Loucy (cell line): ENCODE measurements around the gene ZNF783.

ENCODE experiments used
- H2AFZ ChIP-seq: fragments of 200-600 bp; sonication (generic); 2 replicates; pipeline ENCODE4 v1.6.0; 2016; ENCODE audit warnings: antibody characterized with exemption, mild to moderate bottlenecking, low read length, moderate library complexity
- H3F3A ChIP-seq: fragments of 200-600 bp; 2 replicates; pipeline ENCODE4 v1.6.0; 2016; ENCODE audit warnings: antibody characterized with exemption, low read depth, mild to moderate bottlenecking
- H3K27me3 ChIP-seq: fragments of 200-600 bp; sonication (generic); 2 replicates; pipeline ENCODE4 v1.6.1; 2014; ENCODE audit warnings: low read length, mild to moderate bottlenecking; ENCODE audit not compliant: insufficient read depth, poor library complexity, severe bottlenecking
- H3K36me3 ChIP-seq: fragments of 200-600 bp; sonication (generic); 2 replicates; pipeline ENCODE4 v1.6.1; 2016; ENCODE audit warnings: low read length; ENCODE audit not compliant: insufficient read depth
- H3K4me1 ChIP-seq: fragments of 200-600 bp; sonication (generic); 2 replicates; pipeline ENCODE4 v1.5.1; 2014; ENCODE audit warnings: low read length, mild to moderate bottlenecking; ENCODE audit not compliant: insufficient read depth, poor library complexity, severe bottlenecking
- H3K4me2 ChIP-seq: fragments of 200-600 bp; sonication (generic); 2 replicates; pipeline ENCODE4 v1.6.0; 2014; ENCODE audit warnings: antibody characterized with exemption, low read length, low read depth, mild to moderate bottlenecking; ENCODE audit not compliant: poor library complexity, severe bottlenecking
- H3K4me3 ChIP-seq: fragments of 200-600 bp; sonication (generic); 2 replicates; pipeline ENCODE4 v1.5.1; 2014; ENCODE audit warnings: low read length, mild to moderate bottlenecking, mixed read lengths; ENCODE audit not compliant: poor library complexity, severe bottlenecking
- H3K79me2 ChIP-seq: fragments of 200-600 bp; sonication (generic); 2 replicates; pipeline ENCODE4 v1.6.1; 2014; ENCODE audit warnings: low read length; ENCODE audit not compliant: insufficient read depth
- H3K9ac ChIP-seq: fragments of 200-600 bp; sonication (generic); 2 replicates; pipeline ENCODE4 v1.6.0; 2014; ENCODE audit warnings: mild to moderate bottlenecking, low read depth, low read length, moderate library complexity; ENCODE audit not compliant: poor library complexity, severe bottlenecking
- H3K9me2 ChIP-seq: fragments of 200-600 bp; sonication (generic); replicated peaks from 2 replicates; pipeline ENCODE4 v1.6.1; 2016; ENCODE audit warnings: low read depth, low read length, mixed read lengths
- H3K9me3 ChIP-seq: fragments of 200-600 bp; sonication (generic); 2 replicates; pipeline ENCODE4 v1.6.1; 2014; ENCODE audit warnings: mild to moderate bottlenecking, antibody characterized with exemption, low read length, low read depth; ENCODE audit not compliant: insufficient read depth
- H4K20me1 ChIP-seq: fragments of 200-600 bp; sonication (generic); 2 replicates; pipeline ENCODE4 v1.6.0; 2014; ENCODE audit warnings: antibody characterized with exemption, low read length, mild to moderate bottlenecking; ENCODE audit not compliant: insufficient read depth, poor library complexity, severe bottlenecking
- EZH2phosphoT487 ChIP-seq: fragments of 200-600 bp; IDR thresholded peaks from 2 replicates; pipeline ENCODE4 v1.6.1; 2018; ENCODE audit warnings: antibody characterized with exemption, mild to moderate bottlenecking, moderate library complexity, borderline replicate concordance
- TF ChIP-seq, protein P1 (sequence below): fragments of 200-600 bp; sonication (generic); conservative IDR thresholded peaks from 2 replicates; pipeline ENCODE4 v1.5.1; 2014; ENCODE audit warnings: mild to moderate bottlenecking, antibody characterized with exemption, low read length

Gene ZNF783

DNA sequence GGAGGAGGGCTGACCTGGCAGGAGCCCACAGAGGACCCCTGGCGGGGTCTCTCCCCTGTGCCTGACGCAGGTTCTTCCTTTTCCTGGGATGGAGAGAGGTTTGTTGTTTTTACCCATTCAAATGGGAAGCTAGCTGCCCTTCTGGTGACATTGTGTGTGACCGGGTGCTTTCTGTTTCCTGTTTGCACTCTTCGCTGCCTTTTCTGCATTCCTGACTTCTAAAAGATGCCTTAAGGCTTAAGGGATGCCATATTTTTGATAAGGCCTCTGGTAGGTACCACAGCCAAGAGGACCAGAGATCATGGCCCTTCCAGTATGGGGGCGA, 20.3 kb downstream of the ZNF783 start:
- Histone ChIP-seq H4K20me1 (no peaks in the 10 kb centered on the region), H2AFZ (no peak overlapping the region), H3K9ac (no peak overlapping the region), H3K4me2 (no peak overlapping the region), H3K36me3 (no peaks in the 10 kb centered on the region), H3K27me3 (no peaks in the 10 kb centered on the region), H3K4me3 (no peak overlapping the region), H3K79me2 (no peaks in the 10 kb centered on the region), H3K9me3 (no peaks in the 10 kb centered on the region), H3K9me2 (no peaks in the 10 kb centered on the region), H3F3A (no peaks in the 10 kb centered on the region), H3K4me1 (peaks cover 9% of the 10 kb centered on the region)
- TF ChIP-seq EZH2phosphoT487 = no peak
- TF ChIP-seq, protein P1, sequence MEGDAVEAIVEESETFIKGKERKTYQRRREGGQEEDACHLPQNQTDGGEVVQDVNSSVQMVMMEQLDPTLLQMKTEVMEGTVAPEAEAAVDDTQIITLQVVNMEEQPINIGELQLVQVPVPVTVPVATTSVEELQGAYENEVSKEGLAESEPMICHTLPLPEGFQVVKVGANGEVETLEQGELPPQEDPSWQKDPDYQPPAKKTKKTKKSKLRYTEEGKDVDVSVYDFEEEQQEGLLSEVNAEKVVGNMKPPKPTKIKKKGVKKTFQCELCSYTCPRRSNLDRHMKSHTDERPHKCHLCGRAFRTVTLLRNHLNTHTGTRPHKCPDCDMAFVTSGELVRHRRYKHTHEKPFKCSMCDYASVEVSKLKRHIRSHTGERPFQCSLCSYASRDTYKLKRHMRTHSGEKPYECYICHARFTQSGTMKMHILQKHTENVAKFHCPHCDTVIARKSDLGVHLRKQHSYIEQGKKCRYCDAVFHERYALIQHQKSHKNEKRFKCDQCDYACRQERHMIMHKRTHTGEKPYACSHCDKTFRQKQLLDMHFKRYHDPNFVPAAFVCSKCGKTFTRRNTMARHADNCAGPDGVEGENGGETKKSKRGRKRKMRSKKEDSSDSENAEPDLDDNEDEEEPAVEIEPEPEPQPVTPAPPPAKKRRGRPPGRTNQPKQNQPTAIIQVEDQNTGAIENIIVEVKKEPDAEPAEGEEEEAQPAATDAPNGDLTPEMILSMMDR = no peak

DNA sequence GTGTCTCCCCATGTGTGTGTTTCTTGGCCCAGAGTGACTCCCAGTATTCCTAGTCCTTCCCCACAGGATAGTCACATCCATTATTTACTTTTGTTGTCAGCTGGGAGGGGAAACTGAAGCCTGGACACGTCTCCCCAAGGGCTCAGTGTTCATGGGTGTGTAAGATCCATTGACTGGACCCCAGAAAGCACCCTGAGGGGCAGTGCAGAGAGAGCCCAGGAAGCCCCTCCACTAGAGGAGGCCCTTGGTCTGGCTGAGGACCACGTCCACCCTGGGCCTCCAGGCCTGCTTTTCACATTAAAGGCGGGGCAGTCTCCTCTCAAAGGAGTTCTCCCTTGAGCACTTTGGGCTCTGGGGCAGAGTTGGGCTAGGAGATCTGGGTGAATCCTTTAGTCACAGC, 21.3 kb downstream of the ZNF783 start:
- no peak overlapping the region for H3K4me2 ChIP-seq
- no peaks in the 10 kb centered on the region for H3F3A ChIP-seq
- no peak overlapping the region for H3K4me3 ChIP-seq
- no peaks in the 10 kb centered on the region for H3K27me3 ChIP-seq
- no peaks in the 10 kb centered on the region for H3K36me3 ChIP-seq
- H3K9me2 ChIP-seq = no peaks in the 10 kb centered on the region
- H3K79me2 ChIP-seq = no peaks in the 10 kb centered on the region
- no peaks in the 10 kb centered on the region for H4K20me1 ChIP-seq
- no peaks in the 10 kb centered on the region for H3K9me3 ChIP-seq
- H3K4me1 ChIP-seq = peaks cover 9% of the 10 kb centered on the region
- no peak overlapping the region for H2AFZ ChIP-seq
- H3K9ac ChIP-seq = no peak overlapping the region
- TF ChIP-seq EZH2phosphoT487 = no peak
- TF ChIP-seq, protein P1 = no peak

- no peak overlapping the region for H3K9ac ChIP-seq
- H3K4me1 ChIP-seq = peaks cover 9% of the 10 kb centered on the region
- peak overlapping the region; percentile 27 for H3K4me2 ChIP-seq
- no peak overlapping the region for H2AFZ ChIP-seq
- TF ChIP-seq EZH2phosphoT487 = no peak
- TF ChIP-seq, protein P1 = no peak
- no peaks in the 10 kb centered on the region for H3F3A ChIP-seq
- no peaks in the 10 kb centered on the region for H3K27me3 ChIP-seq
- H3K9me2 ChIP-seq = no peaks in the 10 kb centered on the region
- H3K4me3 ChIP-seq = no peak overlapping the region
- H3K9me3 ChIP-seq = no peaks in the 10 kb centered on the region
- no peaks in the 10 kb centered on the region for H3K36me3 ChIP-seq
- H4K20me1 ChIP-seq = no peaks in the 10 kb centered on the region
- no peaks in the 10 kb centered on the region for H3K79me2 ChIP-seq
Measured at GRCh38 chr7:149284343-149284742, 22.3 kb downstream of the ZNF783 start.
